DOHH2 (cell line): Measurements from ENCODE around the gene AMPH.

Experiments
- H3F3A ChIP-seq: fragments of 200-600 bp; sonication (generic), shearing (Covaris generic); 2 replicates; pipeline ENCODE4 v1.6.0; 2016; ENCODE audit warnings: antibody characterized with exemption, mild to moderate bottlenecking; ENCODE audit not compliant: control insufficient read depth, insufficient read depth
- H3K27ac ChIP-seq: fragments of 200-600 bp; sonication (generic); 2 replicates; pipeline ENCODE4 v1.5.1; 2014; ENCODE audit warnings: low read depth, mild to moderate bottlenecking, low read length, moderate library complexity
- H3K27me3 ChIP-seq: fragments of 200-600 bp; sonication (generic); 2 replicates; pipeline ENCODE4 v1.6.1; 2014; ENCODE audit warnings: mild to moderate bottlenecking, low read length, mixed read lengths; ENCODE audit not compliant: control insufficient read depth
- H3K36me3 ChIP-seq: fragments of 200-600 bp; sonication (generic); 2 replicates; pipeline ENCODE4 v1.6.1; 2014; ENCODE audit warnings: mild to moderate bottlenecking, low read length, moderate library complexity, mixed read lengths; ENCODE audit not compliant: control insufficient read depth
- H3K4me1 ChIP-seq: fragments of 200-600 bp; sonication (generic); 2 replicates; pipeline ENCODE4 v1.6.1; 2014; ENCODE audit warnings: mild to moderate bottlenecking, low read length, mixed read lengths; ENCODE audit not compliant: control insufficient read depth
- H3K4me2 ChIP-seq: fragments of 200-600 bp; sonication (generic); 2 replicates; pipeline ENCODE4 v1.6.0; 2014; ENCODE audit warnings: mild to moderate bottlenecking, low read length, moderate library complexity
- H3K4me3 ChIP-seq: fragments of 200-600 bp; sonication (generic); 2 replicates; pipeline ENCODE4 v1.5.1; 2014; ENCODE audit warnings: mild to moderate bottlenecking, low read length, mixed read lengths
- H3K79me2 ChIP-seq: fragments of 200-600 bp; sonication (generic); 2 replicates; pipeline ENCODE4 v1.6.1; 2014; ENCODE audit warnings: mild to moderate bottlenecking, low read length, mixed read lengths; ENCODE audit not compliant: control insufficient read depth
- H3K9me2 ChIP-seq: fragments of 200-600 bp; sonication (generic); replicated peaks from 2 replicates; pipeline ENCODE4 v1.6.1; 2014; ENCODE audit warnings: mild to moderate bottlenecking, low read length, mixed read lengths; ENCODE audit not compliant: control insufficient read depth
- H3K9me3 ChIP-seq: fragments of 200-600 bp; sonication (generic); 2 replicates; pipeline ENCODE4 v1.6.1; 2014; ENCODE audit warnings: antibody characterized with exemption, low read length, mixed read lengths; ENCODE audit not compliant: control insufficient read depth, insufficient read depth
- H4K20me1 ChIP-seq: fragments of 200-600 bp; sonication (generic); 2 replicates; pipeline ENCODE4 v1.6.0; 2014; ENCODE audit warnings: low read depth, mild to moderate bottlenecking, antibody characterized with exemption, low read length, moderate library complexity; ENCODE audit not compliant: control insufficient read depth, insufficient read depth
- EZH2phosphoT487 ChIP-seq: fragments of 200-600 bp; sonication (generic); IDR thresholded peaks from 2 replicates; pipeline ENCODE4 v1.6.1; 2017; ENCODE audit warnings: borderline replicate concordance, mild to moderate bottlenecking, antibody characterized with exemption, low read length, moderate library complexity, mixed read lengths
- TF ChIP-seq, protein P1 (sequence below): fragments of 200-600 bp; sonication (generic); IDR thresholded peaks from one replicate; pipeline ENCODE4 v1.5.1; 2014; ENCODE audit warnings: antibody characterized with exemption, mild to moderate bottlenecking, low read depth, low read length; ENCODE audit not compliant: poor library complexity, severe bottlenecking

AMPH gene

DNA sequence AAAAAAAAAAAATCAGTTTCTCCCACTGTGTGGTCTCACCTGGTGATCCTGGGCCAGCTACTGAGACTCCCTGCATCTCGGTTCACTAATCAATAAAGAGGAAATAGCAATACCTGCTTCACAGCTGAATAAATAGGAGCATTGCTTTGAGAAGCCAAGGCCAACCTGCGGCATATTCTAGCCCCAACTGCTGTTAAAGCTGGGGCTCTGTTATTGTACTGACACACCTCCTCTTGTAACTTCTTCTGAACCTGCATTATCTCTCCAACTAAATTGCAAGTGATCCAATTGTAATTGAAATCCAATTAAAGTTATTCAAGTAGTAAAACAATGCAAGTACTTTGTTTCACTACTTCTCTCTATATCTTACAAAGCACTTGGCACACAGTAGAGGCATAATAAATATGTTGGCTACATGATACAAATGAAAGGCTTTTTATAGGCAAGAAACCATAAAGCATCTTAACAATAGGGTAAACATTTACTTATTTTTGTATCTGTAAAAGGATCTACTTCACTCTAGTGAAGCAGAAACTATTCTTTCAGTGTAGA, 38.4 kb downstream of the AMPH start:
- H3K9me2 ChIP-seq = no peaks in the 10 kb centered on the region
- H3K9me3 ChIP-seq = no peaks in the 10 kb centered on the region
- H3F3A ChIP-seq = no peaks in the 10 kb centered on the region
- H3K27me3 ChIP-seq = no peaks in the 10 kb centered on the region
- no peaks in the 10 kb centered on the region for H3K4me1 ChIP-seq
- H3K4me3 ChIP-seq = no peak overlapping the region
- no peaks in the 10 kb centered on the region for H3K36me3 ChIP-seq
- no peak overlapping the region for H3K27ac ChIP-seq
- no peaks in the 10 kb centered on the region for H4K20me1 ChIP-seq
- TF ChIP-seq EZH2phosphoT487 = no peak
- TF ChIP-seq, protein P1, sequence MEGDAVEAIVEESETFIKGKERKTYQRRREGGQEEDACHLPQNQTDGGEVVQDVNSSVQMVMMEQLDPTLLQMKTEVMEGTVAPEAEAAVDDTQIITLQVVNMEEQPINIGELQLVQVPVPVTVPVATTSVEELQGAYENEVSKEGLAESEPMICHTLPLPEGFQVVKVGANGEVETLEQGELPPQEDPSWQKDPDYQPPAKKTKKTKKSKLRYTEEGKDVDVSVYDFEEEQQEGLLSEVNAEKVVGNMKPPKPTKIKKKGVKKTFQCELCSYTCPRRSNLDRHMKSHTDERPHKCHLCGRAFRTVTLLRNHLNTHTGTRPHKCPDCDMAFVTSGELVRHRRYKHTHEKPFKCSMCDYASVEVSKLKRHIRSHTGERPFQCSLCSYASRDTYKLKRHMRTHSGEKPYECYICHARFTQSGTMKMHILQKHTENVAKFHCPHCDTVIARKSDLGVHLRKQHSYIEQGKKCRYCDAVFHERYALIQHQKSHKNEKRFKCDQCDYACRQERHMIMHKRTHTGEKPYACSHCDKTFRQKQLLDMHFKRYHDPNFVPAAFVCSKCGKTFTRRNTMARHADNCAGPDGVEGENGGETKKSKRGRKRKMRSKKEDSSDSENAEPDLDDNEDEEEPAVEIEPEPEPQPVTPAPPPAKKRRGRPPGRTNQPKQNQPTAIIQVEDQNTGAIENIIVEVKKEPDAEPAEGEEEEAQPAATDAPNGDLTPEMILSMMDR = no peak
- H3K4me2 ChIP-seq = no peak overlapping the region
- no peaks in the 10 kb centered on the region for H3K79me2 ChIP-seq

DNA sequence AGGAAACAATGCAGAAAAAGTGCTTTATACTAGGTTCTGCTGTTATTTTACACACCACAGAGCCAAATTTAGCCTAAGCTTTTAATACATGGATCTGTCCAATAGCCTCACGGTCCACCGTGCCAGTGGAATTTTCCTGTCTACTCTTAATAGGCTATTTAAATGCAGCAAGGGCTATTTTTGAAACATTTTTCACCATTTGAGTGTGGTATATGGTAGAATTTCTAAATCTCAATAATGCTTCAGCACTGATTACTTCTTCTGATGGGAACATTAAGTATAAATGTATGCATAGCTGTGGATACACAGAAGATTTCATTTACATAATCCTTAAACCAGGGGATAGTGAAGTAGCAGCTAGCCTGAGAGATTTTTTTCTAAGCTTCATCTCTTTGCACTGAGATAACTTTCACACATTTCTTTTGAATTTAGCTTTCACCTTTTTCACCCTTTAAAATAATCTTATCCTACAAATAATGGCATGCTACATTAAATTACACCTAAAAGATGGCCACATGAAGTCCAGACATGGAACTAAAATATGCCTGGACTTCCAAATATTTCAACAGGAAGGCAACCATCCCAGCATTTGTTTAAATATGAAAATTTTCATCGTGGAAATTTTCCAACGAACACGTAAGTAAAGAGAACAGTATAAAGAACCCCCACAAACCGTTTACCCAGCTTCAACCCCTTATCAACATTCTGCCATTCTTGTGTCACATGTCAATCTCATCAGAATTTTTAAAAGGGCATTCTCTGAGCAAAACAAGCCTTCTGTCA, 45.4 kb downstream of the AMPH start:
- Histone ChIP-seq H3K27ac (no peak overlapping the region), H3K9me2 (no peaks in the 10 kb centered on the region), H4K20me1 (no peaks in the 10 kb centered on the region), H3K4me2 (no peak overlapping the region), H3K27me3 (no peaks in the 10 kb centered on the region), H3K4me1 (no peaks in the 10 kb centered on the region), H3K79me2 (no peaks in the 10 kb centered on the region), H3F3A (no peaks in the 10 kb centered on the region), H3K9me3 (no peaks in the 10 kb centered on the region), H3K4me3 (no peak overlapping the region), H3K36me3 (no peaks in the 10 kb centered on the region)
- TF ChIP-seq, protein P1 = no peak
- no peak for TF ChIP-seq EZH2phosphoT487

DNA sequence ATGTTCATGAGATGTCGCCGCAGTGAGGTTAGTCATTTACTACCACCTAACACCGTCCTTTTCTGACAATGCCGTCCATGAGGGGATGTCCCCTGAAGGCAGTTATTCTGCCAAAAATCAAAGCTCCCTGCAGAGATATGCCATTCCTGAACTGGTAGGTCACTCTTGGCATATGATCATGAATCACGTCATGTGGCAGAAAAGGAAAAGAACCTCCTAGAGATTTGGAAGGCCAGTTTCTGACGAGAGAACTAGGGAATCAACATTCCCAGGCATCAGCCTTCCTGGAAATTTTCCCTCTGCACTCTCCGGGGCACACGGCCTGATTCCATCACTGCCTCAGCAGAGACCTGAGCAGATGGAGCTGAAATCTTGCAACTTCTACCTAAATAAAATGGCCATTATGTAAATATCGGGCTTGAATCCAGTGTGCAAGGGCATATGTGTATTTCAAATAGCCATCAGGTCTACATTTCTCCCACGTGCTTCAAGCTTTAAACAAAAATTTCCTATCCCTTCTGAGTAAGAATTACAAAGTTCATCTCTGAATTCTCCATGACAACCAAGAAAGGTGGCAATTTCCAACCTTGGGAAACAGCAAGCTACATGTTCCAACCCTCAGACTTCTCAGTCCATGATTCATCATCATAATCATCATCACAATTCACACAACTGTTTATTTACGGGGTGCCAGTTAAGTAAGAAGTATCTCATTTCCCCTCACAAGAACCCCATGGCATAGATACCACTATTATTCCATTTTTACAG, 46.5 kb downstream of the AMPH start:
- Histone ChIP-seq H3K4me3 (no peak overlapping the region), H3K27me3 (no peaks in the 10 kb centered on the region), H3K79me2 (no peaks in the 10 kb centered on the region), H3K27ac (no peak overlapping the region), H3K9me3 (no peaks in the 10 kb centered on the region), H4K20me1 (no peaks in the 10 kb centered on the region), H3F3A (no peaks in the 10 kb centered on the region), H3K4me1 (no peaks in the 10 kb centered on the region), H3K9me2 (no peaks in the 10 kb centered on the region), H3K36me3 (no peaks in the 10 kb centered on the region), H3K4me2 (no peak overlapping the region)
- TF ChIP-seq, protein P1 = no peak
- TF ChIP-seq EZH2phosphoT487 = no peak
